Spleen (tissue), 11 donors: ENCODE data around the gene DAB2IP. TPM values are rescaled to one million over a fixed set of nuclear protein-coding genes. Genes with fewer than 3 reads are reported as not detected.

Source experiments
- DNase-seq: peaks from one replicate; pipeline ENCODE4 v3.0.0-alpha.2; 2020
- H3K27ac ChIP-seq, 8 donors: fragments of 200-600 bp; sonication (generic) in 7 of 8; 1 replicate in 4 of 8; 2 replicates in 4 of 8; pipeline versions ENCODE4 v1.5.0 to v1.8.0; 2016 to 2021; ENCODE audit warnings: inconsistent platforms in 4 of 8, mild to moderate bottlenecking in 4 of 8, moderate library complexity in 1 of 8
- H3K27me3 ChIP-seq, 7 donors: fragments of 200-600 bp; sonication (generic) in 6 of 7; replicated peaks in 1 of 7; 1 replicate in 4 of 7; 2 replicates in 3 of 7; pipeline versions ENCODE4 v1.5.0 to v1.8.0; 2016 to 2021; ENCODE audit warnings: inconsistent platforms in 3 of 7, mild to moderate bottlenecking in 1 of 7
- H3K36me3 ChIP-seq, 6 donors: fragments of 200-600 bp; sonication (generic) in 5 of 6; 1 replicate in 4 of 6; 2 replicates in 2 of 6; pipeline versions ENCODE4 v1.5.0 to v1.8.0; 2016 to 2021; ENCODE audit warnings: inconsistent platforms in 2 of 6
- H3K4me1 ChIP-seq, 6 donors: fragments of 200-600 bp; sonication (generic) in 5 of 6; 1 replicate in 3 of 6; 2 replicates in 3 of 6; pipeline versions ENCODE4 v1.5.0 to v1.8.0; 2016 to 2021; ENCODE audit warnings: inconsistent platforms in 3 of 6
- H3K4me3 ChIP-seq, 8 donors: fragments of 200-600 bp; sonication (generic) in 7 of 8; 1 replicate in 4 of 8; 2 replicates in 4 of 8; pipeline versions ENCODE4 v1.5.0 to v1.8.0; 2016 to 2021; ENCODE audit warnings: inconsistent platforms in 4 of 8, mild to moderate bottlenecking in 4 of 8, moderate library complexity in 2 of 8
- H3K9me3 ChIP-seq, 8 donors: fragments of 200-600 bp; sonication (generic) in 7 of 8; 1 replicate in 4 of 8; 2 replicates in 4 of 8; pipeline versions ENCODE4 v1.5.0 to v1.8.0; 2016 to 2021; ENCODE audit warnings: inconsistent platforms in 4 of 8
- POLR2A ChIP-seq, 3 donors: fragments of 450-650 bp; IDR thresholded peaks; one replicate each; pipeline ENCODE4 v1.5.1; 2017; ENCODE audit warnings: antibody characterized with exemption in 3 of 3, mild to moderate bottlenecking in 1 of 3
- POLR2AphosphoS5 ChIP-seq, 3 donors: sonication (generic); formaldehyde crosslinking; IDR thresholded peaks; one replicate each; pipeline ENCODE4 v1.5.1; 2017; ENCODE audit warnings: antibody characterized with exemption in 3 of 3
- WGBS, 5 donors: extraction: QIAGEN DNeasy Blood & Tissue Kit in 3 of 5; methylation state at CpG; one replicate each; pipeline versions ENCODE4 v1.1.5 to v1.1.7; 2013 to 2018; 5-methylcytosine and 5-hydroxymethylcytosine counted together
- intact Hi-C: fragments of 100-400 bp; cut with DNase I; formaldehyde crosslinking; loops from one replicate; pipeline ENCODE4 v1.15.0; 2023; ENCODE audit warnings: low total_unique reads
- polyA plus RNA-seq, 3 donors: library from polyadenylated mRNA; stranded (reverse); fragments of 200-250 nt; gene quantifications; one replicate each; pipeline ENCODE4 v1.2.1, GENCODE V29; 2013
- total RNA-seq, 7 donors: library from RNA; depleted of rRNA in 3 of 7; stranded (reverse); fragments of >200 nt in 3 of 7; fragmentation: NEBNext Ultra II Directional in 4 of 7; extraction: Animal tissue kit (Norgen Biotek cat#: 25700) in 4 of 7; gene quantifications; one replicate each; pipeline versions ENCODE4 v1.1.0 to v1.2.1, GENCODE V29; 2016 to 2021
- TF ChIP-seq, protein P1 (sequence below), 11 experiments: fragments of 200-600 bp in 7 of 11; fragments of 450-650 bp in 4 of 11; sonication (generic) in 4 of 11; IDR thresholded peaks in 8 of 11; conservative IDR thresholded peaks in 3 of 11; 1 replicate in 7 of 11; 2 replicates in 4 of 11; pipeline versions ENCODE4 v1.4.0 to v1.8.0; 2016 to 2021; ENCODE audit warnings: antibody characterized with exemption in 11 of 11, inconsistent platforms in 4 of 11, mild to moderate bottlenecking in 1 of 11
- donor health status: healthy with polysubstance abuse.
- donor health status: DM: no; HTN: no; CAD: no; lungs with moderate emphysema.
- donor health status: DM: no; HTN: no; CAD: no.
- donor health status: Bipolar disorder and iron deficiency.
- donor health status: healthy.
- donor health status: DM: no; HTN: no; CAD: no.
- donor health status: DM: yes; HTN: yes; CAD: no.

The DAB2IP gene
- total and polyA plus RNA-seq, 10 donors: 5.0 to 83.0 (median 38.1) TPM

DNA sequence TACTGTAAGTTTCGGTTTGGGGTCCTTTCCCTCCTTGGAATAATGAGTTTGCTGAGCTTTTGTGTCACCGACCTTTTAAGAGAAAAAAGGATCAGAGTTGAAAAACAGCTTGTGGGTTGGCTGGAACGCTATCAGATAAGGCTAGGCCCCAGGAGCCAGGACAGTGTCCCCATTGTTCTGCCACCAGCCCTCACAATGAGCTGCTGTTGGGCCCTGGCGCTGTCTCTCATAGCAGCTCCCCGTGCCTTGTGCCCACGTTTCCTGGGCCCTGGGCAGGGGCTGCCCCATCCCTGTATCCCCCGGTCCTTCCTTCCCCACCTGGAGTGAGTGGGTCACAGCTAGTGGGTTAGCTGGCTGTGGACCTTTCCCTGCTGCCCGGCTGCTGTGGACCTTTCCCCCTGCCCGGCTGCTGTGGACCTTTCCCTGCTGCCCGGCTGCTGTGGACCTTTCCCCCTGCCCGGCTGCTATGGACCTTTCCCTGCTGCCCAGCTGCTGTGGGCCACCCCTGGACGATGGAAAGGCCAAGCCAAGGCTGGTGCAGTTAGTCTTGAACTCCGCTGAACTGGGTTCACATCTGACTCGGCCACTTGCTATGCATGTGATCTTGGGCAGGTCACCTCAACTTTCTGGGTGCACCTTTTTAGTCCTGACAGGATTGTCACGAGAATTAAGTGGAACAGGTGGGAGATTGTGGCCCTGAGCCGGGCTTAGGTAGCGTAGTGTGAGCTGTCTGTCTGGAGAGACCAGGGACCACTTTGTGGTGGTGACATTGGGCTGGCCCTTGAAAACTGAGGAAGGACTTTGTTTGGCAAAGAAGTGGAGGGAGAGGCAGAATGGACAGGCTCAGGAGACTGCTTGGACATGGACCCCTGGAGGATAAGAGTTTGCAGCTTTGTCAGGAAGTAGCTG is 99.5 kb downstream of the DAB2IP start:
- Histone ChIP-seq H3K4me3 (no peak overlapping the region), H3K9me3 (no peaks in the 10 kb centered on the region), H3K27ac (peak overlapping the region in 7 of 8 donors; percentile 2 to 87 (median 74)), H3K36me3 (no peaks in the 10 kb centered on the region), H3K27me3 (no peaks in the 10 kb centered on the region), H3K4me1 (peaks cover 32 to 99% (median 76%) of the 10 kb centered on the region in 6 donors)
- 77 to 84% (median 83%) methylated on average over 17 of the region's 17 CpGs for WGBS, 5 donors
- TF ChIP-seq POLR2AphosphoS5 (IDR thresholded peaks at IDR 0.05) (no peak), POLR2A (IDR thresholded peaks at IDR 0.05) (no peak)
- TF ChIP-seq, protein P1, sequence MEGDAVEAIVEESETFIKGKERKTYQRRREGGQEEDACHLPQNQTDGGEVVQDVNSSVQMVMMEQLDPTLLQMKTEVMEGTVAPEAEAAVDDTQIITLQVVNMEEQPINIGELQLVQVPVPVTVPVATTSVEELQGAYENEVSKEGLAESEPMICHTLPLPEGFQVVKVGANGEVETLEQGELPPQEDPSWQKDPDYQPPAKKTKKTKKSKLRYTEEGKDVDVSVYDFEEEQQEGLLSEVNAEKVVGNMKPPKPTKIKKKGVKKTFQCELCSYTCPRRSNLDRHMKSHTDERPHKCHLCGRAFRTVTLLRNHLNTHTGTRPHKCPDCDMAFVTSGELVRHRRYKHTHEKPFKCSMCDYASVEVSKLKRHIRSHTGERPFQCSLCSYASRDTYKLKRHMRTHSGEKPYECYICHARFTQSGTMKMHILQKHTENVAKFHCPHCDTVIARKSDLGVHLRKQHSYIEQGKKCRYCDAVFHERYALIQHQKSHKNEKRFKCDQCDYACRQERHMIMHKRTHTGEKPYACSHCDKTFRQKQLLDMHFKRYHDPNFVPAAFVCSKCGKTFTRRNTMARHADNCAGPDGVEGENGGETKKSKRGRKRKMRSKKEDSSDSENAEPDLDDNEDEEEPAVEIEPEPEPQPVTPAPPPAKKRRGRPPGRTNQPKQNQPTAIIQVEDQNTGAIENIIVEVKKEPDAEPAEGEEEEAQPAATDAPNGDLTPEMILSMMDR (IDR thresholded peaks at IDR 0.05 in 8 of 11, conservative IDR thresholded peaks at IDR 0.05 in 3 of 11): no peak
- no peak for DNase-seq
- intact Hi-C loops: no loop called here

DNA sequence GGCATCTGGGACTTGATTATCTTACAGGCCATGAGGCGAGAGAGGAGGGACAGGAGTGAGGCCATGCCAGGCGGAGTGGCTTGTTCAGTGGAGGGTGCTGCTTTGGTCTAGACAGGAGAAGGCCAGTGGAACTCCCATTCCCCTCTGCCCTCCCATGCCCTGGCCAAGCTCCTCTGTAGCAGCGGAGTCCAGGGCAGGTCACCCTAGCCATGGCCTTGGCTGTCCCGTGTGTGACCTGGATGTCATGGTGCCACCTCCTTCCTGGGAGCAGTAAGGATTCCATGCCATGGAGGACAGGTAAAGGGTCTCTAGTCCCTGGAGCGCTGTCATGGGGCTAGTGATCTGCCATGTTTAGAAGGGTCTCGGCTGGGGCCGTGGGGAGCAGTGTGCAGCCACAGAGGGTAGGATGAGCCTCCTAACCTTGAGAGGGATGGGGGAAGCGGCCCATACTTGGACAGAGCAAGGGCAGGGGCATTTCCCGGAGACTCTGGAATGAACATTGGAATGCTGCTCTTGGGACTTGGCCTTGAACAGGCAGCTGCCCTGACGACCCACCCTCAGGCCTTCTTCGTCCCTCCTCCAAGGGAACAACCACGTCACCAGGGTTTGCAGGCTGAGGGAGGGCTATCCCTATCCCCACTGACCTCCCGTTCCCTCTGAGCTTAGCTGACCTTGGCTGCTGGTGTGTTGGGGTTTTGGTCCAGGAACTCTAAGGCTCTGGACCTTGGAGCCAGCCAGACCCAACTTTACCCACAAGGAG is 100.4 kb downstream of the DAB2IP start:
- Histone ChIP-seq H3K27me3 (no peaks in the 10 kb centered on the region), H3K9me3 (no peaks in the 10 kb centered on the region), H3K36me3 (peaks cover 0 to under 1% (median 0%) of the 10 kb centered on the region in 6 donors), H3K27ac (peak overlapping the region in 7 of 8 donors; percentile 2 to 87 (median 74)), H3K4me1 (peaks cover 25 to 99% (median 72%) of the 10 kb centered on the region in 6 donors), H3K4me3 (no peak overlapping the region)
- 72 to 80% (median 77%) methylated on average over 12 to 13 of the region's 13 CpGs for WGBS, 5 donors
- no peak for DNase-seq
- TF ChIP-seq, protein P1 (IDR thresholded peaks at IDR 0.05 in 8 of 11, conservative IDR thresholded peaks at IDR 0.05 in 3 of 11): no peak
- peak in 1 of 3 donors; percentile 37 for TF ChIP-seq POLR2AphosphoS5 (IDR thresholded peaks at IDR 0.05)
- intact Hi-C loops: no loop called here

DNA sequence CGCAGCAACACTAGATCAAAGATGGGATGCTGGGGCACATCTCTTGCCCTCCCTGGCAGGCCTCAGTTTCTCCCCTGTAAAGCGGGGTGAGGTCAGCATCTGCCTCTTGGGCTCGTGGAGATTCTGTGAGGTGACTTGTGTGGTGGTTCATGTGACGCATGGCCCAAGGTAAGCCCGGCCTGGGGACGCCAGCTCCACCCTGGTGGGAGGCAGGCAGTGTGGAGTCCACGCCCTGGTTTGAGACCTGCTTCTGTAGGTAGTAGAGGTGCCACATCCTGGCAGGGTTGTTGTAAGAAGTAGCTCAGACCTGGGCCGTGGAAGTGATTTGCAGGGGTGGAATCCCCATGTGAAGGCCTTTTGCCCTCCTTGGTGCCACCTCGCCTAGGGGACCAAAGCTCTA is 101.5 kb downstream of the DAB2IP start:
- intact Hi-C loops: no loop called here
- Histone ChIP-seq H3K36me3 (peaks cover 0 to 11% (median 0%) of the 10 kb centered on the region in 6 donors), H3K4me1 (peaks cover 17 to 99% (median 68%) of the 10 kb centered on the region in 6 donors), H3K27ac (peak overlapping the region in 6 of 8 donors; percentile 4 to 87 (median 79)), H3K9me3 (no peaks in the 10 kb centered on the region), H3K4me3 (no peak overlapping the region), H3K27me3 (no peaks in the 10 kb centered on the region)
- WGBS, 5 donors: 81 to 86% (median 83%) methylated on average over 8 to 9 of the region's 9 CpGs
- no peak for TF ChIP-seq POLR2AphosphoS5 (IDR thresholded peaks at IDR 0.05)
- TF ChIP-seq, protein P1 (IDR thresholded peaks at IDR 0.05 in 8 of 11, conservative IDR thresholded peaks at IDR 0.05 in 3 of 11): no peak
- DNase-seq: no peak
